ENCODE data around the gene SENP3.

The SENP3 gene

GRCh38 chr17:7561589-7562207, at the start of gene SENP3:
TSS of gene SENP3 (plus strand) at chr17:7561919. CDS start at chr17:7563077, 1,158 bp downstream.
- peak; percentile 76 to 82 (median 80) for DNase-seq

- DNase-seq = no peak
Observed at GRCh38 chr17:7512105-7512504, 49.6 kb upstream of the SENP3 start.

GRCh38 chr17:7512824-7513540, 48.7 kb upstream of the SENP3 start:
- no peak for DNase-seq

- no peak for DNase-seq
Observed at GRCh38 chr17:7513850-7514419, 47.8 kb upstream of the SENP3 start.

DNA sequence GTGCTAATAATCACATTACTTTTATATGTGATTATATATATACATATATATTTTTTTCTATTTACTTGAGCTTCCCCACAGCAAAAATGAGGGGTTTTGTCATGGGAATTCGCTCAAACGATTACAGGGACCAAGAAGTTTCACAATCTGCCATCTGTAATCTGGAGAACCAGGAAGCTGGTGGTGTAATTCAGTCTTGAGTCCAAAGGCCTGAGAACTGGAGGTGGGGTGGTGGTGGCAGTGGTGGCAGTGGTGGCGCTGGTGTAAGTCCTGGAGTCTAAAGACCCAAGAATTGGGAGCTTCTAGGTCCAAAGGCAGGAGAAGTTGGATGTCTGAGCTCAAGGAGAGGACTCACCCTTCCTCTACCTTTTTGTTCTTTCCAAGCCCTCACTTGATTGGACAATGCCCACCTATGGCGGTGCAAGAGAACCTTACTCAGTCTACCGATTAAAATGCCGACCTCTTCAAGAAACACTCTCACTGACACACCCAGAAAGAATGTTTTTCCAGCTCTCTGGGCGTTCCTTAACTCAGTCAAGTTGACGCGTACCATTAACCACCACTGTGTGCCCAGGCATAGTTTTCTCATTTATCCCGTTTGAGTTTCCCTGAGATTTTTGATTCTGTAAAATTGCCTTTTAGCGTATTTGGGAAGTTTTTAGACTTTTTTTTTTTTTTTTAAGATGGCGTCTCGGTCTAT, 45.7 kb upstream of the SENP3 start:
- no peak for DNase-seq

DNA sequence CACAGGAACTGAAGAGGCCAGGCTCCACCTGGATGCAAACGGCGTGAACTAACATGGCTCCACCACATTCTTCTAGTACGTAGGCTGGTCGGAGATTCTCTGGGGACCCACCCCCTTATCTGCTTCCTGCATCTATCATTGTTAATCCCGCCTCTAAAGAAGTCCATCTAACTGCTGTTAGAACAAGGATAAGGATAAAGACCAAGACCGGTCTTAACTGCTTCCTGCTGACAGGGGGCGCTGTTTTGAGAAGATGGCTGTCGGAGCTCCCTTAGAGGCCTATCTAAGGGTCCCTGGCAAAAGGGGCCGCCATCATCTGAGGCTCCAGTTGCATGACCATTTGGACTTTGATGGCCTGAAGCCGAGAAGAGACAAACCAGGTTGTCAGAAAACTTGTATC, 38.7 kb upstream of the SENP3 start:
- DNase-seq = peak; percentile 13 to 22 (median 19)

DNA sequence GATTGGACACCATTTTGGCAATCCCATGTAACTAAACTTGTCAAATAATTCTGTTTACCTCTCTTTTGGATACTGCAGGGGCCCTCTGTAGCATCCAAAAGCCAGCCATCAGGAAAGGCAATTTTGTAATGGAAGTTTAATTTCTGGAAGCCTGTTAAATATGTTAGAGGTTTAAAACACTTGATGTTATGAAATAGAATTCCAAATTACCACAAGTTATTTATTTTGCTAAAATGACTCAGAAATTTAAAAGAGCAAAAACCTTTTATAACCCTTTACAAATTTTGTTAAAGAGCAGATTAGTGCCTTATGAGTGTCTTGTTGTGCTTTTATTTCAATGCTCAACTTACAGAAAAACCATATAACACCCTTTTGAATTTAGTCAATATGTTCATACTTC, 32.9 kb upstream of the SENP3 start:
- DNase-seq = no peak

DNA sequence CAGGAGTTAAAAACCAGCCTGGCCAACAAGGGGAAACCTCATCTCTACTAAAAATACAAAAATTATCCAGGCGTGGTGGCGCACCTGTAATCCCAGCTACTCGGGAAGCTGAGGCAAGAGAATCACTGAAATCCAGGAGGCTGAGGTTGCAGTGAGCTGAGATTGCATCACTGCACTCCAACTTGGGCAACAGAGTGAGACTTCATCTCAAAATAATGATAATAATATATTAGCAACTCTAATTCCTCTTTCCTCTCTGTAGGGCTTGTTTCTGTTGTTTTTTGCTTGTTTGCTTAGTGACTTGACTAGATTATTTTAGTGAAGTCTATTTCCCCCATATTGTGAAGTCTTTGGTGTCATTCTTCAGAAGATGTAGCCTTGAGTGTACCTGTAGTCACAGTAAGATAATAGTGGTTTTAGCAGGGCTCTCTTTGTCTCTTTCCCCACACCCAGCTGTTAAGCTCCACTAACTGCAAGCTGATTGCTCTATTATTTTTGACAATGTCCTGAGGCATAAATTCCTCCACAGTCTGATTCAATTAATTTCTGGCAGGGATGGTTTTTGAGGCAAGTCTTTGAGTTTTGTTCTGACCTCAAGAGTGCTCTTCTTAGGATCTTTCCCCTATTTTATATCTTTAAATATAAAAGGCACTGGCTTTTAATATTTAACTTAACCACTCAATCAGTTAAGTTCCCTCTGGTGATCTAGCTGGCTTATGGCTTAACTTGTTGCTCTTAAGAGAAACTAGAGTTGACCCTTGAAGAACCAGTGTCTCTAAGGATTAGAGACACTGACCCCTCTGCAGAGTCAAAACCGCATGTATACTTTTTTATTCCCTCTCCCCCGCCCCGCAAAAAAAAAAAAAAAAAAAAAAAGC, 31.5 kb upstream of the SENP3 start:
- DNase-seq = no peak

DNA sequence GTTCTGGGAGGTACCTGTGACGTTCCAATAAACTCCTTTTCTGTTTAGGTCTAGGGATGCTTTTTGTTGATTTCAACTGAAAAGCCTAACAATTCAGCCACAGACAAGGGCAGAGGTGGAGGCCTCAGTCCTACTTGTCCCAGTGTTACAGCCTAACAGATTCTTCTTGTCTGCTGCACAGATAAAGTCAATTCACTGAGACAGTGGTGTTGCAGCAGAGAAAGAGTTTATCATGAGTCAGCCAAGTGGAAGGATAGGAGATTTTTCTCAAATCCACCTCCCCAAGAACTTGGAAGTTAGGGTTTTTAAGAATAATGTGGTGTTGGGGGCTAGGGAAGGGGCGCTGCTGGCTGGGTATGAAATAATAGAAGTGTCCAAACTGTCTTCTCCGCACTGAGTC, 23.7 kb upstream of the SENP3 start:
- no peak for DNase-seq

GRCh38 chr17:7538891-7539545, 22.7 kb upstream of the SENP3 start:
- no peak for DNase-seq

DNA sequence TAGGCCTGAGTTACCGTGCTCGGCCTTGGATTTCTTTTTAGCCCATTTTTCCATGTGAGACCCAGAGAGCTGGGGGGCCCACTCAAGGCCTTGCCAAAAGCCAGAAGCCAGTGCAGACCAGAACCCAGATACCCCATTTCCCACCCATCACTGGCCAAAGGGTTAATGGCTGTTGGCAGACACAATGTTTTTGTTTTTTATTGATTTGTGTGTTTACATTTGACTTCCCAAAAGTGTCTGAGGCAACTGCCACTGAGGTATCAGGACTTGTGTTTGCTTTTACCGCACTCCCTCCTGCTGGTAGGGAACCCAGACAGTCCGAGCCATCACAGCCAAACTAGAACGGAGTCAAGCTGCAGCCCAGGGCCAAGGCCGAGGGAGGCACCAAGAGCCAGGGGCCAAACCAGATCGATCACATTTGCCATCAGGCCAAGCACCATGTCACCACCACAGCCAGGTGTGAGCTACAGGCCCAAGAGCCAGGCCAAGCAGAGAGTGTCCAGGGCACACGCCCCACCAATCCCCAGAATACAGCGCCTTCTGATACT, 20.6 kb upstream of the SENP3 start:
- no peak for DNase-seq

GRCh38 chr17:7544911-7545310, 16.8 kb upstream of the SENP3 start:
- DNase-seq = no peak

DNA sequence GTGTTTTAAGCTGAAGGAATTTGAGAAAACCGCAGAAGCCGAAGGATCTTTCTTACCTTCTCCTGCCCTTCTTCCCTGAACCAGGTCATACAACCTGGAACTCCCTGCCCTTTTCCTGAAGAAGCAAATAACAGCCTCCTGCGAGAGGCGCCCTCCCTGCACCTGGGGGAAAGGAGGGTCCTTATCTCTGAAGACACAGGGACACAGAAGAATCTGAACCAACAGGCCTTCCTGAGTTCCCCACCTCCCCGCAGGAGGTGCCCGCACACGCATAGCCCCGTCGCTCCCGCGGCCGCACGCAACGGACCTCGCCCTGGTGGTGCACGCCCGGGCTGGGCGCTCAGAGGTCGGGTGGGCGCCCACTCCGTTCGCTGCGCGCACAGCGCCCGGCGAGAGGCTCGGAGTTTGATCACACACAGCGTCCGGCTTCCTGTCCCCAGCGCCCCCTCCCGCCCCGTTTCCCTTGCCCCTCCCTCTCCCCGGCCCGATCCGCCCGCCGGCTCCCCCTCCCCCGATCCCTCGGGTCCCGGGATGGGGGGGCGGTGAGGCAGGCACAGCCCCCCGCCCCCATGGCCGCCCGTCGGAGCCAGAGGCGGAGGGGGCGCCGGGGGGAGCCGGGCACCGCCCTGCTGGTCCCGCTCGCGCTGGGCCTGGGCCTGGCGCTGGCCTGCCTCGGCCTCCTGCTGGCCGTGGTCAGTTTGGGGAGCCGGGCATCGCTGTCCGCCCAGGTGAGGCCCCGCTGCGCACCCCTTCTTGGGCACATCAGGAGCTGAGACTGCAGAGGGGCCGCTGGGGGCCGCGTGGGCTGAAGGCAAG, 12.9 kb upstream of the SENP3 start, which contains the start of gene TNFSF12:
TNFSF12 (plus strand) TSS at position 474 of the 816 bp plus-strand sequence; CDS start at position 570, 96 bp downstream.
- DNase-seq = peak in 2 of 4 experiments; percentile 44 to 56

DNA sequence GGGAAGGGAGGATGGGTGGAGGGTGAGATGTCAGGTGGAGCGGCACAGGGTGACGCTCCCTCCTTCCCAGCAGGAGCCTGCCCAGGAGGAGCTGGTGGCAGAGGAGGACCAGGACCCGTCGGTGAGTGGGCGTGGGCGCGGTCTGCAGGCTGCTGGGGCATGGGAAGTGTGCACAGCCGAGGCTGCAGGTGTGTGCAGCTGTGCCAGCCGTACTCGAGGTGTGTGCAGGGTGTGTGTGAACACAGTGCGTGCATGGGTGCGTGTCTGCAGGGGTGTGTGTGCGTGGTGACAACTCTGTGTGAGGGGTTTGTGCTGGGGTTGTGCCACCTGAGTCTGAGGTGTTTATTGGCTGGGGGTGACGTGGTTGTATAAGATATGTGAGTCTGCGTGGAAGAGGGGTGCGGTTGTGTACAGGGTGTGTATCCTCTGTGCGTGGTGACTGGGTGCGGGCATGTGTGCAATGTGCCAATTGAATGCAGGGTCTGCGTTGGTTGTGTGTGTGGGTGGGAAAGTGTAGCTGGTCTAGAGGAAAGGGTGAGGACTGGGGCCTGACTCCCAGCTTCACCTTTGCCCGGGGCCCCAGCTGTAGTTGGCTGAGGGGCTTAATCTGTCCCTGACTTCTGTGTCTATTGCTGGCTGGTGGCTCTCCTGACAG, 12.2 kb upstream of the SENP3 start:
- peak in 1 of 4 experiments; percentile 40 for DNase-seq

DNA sequence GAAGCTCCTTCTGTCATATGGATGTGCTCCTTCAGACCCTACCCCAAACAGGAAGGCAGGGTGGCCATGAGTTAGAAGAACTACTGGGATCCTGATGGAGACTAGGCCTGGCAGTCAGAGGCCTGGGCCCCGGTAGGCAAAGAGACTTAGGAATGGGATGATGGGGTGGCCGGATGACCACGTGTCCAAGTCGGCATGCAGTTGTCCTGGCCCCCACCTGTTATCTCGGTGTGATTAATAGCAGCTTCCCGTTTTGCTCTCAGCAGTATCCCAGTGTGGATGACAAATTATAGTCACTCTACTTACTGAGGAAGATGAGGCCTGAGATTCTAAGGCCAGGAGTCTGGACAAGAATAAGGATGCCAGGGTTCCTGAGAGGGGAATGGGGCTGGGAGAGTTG, 11.4 kb upstream of the SENP3 start:
- no peak for DNase-seq

DNA sequence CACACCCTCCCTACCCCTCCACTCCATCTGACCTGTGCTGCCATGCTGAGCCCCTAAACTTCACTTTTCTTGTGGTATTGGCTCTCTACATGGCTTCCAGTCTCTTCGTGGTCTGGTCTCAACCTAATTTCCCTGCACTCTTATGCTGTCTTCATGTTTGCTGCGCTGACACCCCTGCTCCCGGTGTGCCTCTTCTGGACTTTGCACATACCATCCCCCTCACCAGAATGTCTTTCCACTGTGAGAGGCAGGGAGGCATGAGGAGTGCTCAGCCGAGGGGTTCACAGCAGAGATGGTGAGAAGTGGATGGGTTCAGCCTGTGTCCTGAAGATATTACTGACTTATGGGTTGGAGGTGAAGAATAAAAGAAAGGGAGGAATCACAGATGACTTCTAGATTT, 10.3 kb upstream of the SENP3 start:
- no peak for DNase-seq

DNA sequence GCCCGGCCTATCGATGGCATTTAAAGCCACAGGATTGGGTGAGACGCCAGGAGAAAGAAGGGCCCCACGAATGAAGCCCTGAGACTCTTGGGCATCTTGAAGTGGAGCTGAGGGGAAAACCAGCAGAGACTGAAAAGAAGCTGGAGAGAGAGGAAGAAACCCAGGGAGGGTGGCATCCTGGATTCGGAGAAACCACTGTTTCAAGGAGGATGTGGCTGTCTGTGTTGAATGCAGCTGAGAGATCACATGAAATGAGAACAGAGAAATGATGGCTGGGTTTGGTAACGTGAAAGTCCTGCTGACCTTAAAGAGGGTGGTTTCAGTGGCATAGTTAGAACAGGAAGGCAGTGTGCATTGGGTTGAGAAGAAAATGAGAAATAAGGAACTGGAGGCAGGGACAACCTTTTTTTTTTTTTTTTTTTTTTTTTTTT, 9.1 kb upstream of the SENP3 start:
- DNase-seq = peak in 1 of 4 experiments; percentile 19

- DNase-seq = no peak
Observed at GRCh38 chr17:7553356-7553755, 8.4 kb upstream of the SENP3 start.

- DNase-seq = no peak
Observed at GRCh38 chr17:7555320-7555948, 6.3 kb upstream of the SENP3 start.

DNA sequence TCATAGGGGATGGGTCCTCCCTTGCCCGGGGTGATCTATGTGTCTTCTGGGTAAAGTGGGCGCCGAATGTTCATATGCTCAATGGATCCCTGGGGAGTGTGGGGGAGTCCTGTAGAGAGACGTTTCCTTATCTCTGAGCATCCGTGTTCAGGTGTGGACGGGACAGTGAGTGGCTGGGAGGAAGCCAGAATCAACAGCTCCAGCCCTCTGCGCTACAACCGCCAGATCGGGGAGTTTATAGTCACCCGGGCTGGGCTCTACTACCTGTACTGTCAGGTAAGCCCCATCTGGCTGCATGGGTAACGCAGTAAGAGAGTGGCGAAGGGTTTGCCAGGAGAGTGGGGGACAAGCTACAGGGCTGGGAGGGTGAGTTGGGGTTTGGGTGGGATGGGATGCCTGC, 5.1 kb upstream of the SENP3 start:
- DNase-seq = no peak
